ENCODE results near the gene KRT4. TPM values are rescaled to one million over a fixed set of nuclear protein-coding genes. Genes with fewer than 3 reads are reported as not detected.

Gene KRT4
- total RNA-seq (2022; extraction: Qiagen RNA extraction), result 2.1 to 3.6 TPM (median 2.7 TPM) in 5 replicates

GRCh38 chr12:52813885-52814709 is at the start of gene KRT4:
Gene KRT4, minus strand, starts transcription at chr12:52814116. Its CDS starts 58 bp downstream, at chr12:52814058.

GRCh38 chr12:52848661-52849255 is 34.8 kb upstream of the KRT4 start, which contains the start of gene KRT78:
Gene KRT78, minus strand, starts transcription at chr12:52848994. Its CDS starts 64 bp downstream, at chr12:52848930.

GRCh38 chr12:52833922-52834726 is 20.2 kb upstream of the KRT4 start, which contains the start of gene KRT79:
Gene KRT79, minus strand, starts transcription at chr12:52834311. Its CDS starts 51 bp downstream, at chr12:52834260.

DNA sequence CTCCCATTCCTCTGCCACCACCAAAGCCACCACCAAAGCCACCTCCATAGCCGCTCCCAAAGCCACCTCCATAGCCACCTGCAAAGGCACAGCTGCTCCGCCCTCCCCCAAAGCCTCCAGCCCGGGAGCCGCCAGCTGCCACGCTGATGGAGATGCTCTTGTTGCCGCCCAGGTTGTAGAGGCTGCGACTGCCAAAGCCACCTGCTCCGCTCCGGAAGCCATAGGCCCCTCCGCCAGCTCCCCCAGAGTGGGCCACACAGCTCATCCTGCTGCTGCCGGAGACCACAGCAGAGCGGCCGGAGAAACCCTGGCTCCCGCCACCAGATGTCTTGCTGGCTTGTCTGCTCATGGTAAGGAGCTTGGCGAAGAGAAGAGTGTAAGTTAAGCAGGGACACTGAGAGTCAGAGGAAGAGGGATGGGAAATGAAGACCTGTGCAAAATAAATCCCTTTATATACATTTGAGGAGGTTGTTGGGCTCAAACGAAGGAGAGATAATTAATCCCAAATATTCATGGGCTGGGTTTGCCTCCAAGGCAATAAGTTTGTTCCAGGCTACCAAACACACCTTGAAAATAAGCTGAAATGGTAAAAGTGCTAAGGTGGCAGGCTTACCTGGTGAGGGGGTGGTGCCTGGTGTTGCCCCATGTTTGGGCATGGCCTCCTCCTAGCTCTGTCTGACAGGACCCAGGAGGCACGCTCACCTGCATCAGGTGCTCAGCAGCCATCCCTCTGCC is 18.1 kb downstream of the KRT4 start, which contains the start of gene KRT3:
Gene KRT3, minus strand, starts transcription at position 424 of the 735 bp plus-strand sequence. Its CDS starts 75 bp downstream, at position 349.

DNA sequence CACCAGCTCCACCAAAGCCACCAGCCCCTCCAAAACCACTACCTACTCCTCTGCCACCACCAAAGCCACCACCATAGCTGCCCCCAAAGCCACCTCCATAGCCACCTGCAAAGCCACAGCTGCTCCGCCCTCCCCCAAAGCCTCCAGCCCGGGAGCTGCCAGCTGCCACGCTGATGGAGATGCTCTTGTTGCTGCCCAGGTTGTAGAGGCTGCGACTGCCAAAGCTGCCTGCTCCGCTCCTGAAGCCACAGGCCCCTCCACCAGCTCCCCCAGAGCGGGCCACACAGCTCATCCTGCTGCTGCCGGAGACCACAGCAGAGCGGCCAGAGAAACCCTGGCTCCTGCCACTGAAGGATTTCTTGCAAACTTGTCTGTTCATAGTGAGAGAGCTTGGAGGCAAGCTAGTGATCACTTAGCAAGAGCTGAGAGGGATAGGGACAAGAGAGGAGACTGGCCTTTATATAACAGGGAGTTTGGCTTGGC is 37.0 kb downstream of the KRT4 start, which contains the start of gene KRT76:
Gene KRT76, minus strand, starts transcription at position 433 of the 483 bp plus-strand sequence. Its CDS starts 54 bp downstream, at position 379.

Other genes starting within 250 kb of the KRT4 start
- gene KRT74, start 240.3 kb downstream of the KRT4 start, total RNA-seq (2022; extraction: Qiagen RNA extraction), result 0.02 to 0.03 TPM in 2 of 5 replicates, not detected in the others
- gene KRT72, start 212.7 kb downstream of the KRT4 start, total RNA-seq (2022; extraction: Qiagen RNA extraction), result 0.05 TPM in 1 of 5 replicates, not detected in the others
- not detected in 5 replicates for gene KRT73, start 195.6 kb downstream of the KRT4 start, total RNA-seq (2022; extraction: Qiagen RNA extraction)
- 0.03 TPM in 1 of 5 replicates, not detected in the others for gene KRT2, start 161.9 kb downstream of the KRT4 start, total RNA-seq (2022; extraction: Qiagen RNA extraction)
- gene KRT1, start 133.7 kb downstream of the KRT4 start, total RNA-seq (2022; extraction: Qiagen RNA extraction), result not detected in 5 replicates
- not detected in 5 replicates for gene KRT77, start 110.6 kb downstream of the KRT4 start, total RNA-seq (2022; extraction: Qiagen RNA extraction)
- not detected in 5 replicates for gene KRT76, start 36.8 kb downstream of the KRT4 start, total RNA-seq (2022; extraction: Qiagen RNA extraction)
- 0.03 to 0.06 TPM in 2 of 5 replicates, not detected in the others for gene KRT3, start 18.0 kb downstream of the KRT4 start, total RNA-seq (2022; extraction: Qiagen RNA extraction)
- gene KRT79, start 20.2 kb upstream of the KRT4 start, total RNA-seq (2022; extraction: Qiagen RNA extraction), result 0.05 to 0.10 TPM (median 0.07 TPM) in 4 of 5 replicates, not detected in the other
- 0.04 to 0.13 TPM (median 0.07 TPM) in 5 replicates for gene KRT78, start 34.9 kb upstream of the KRT4 start, total RNA-seq (2022; extraction: Qiagen RNA extraction)
- gene KRT8, start 91.0 kb upstream of the KRT4 start, total RNA-seq (2022; extraction: Qiagen RNA extraction), result 4,552 to 5,559 TPM (median 5,427 TPM) in 5 replicates
- gene KRT18, start 135.0 kb upstream of the KRT4 start, total RNA-seq (2022; extraction: Qiagen RNA extraction), result 3,062 to 3,782 TPM (median 3,614 TPM) in 5 replicates
- gene EIF4B, start 192.3 kb upstream of the KRT4 start, total RNA-seq (2022; extraction: Qiagen RNA extraction), result 230 to 453 TPM (median 274 TPM) in 5 replicates
- 43.2 to 68.0 TPM (median 59.7 TPM) in 5 replicates for gene TNS2, start 235.9 kb upstream of the KRT4 start, total RNA-seq (2022; extraction: Qiagen RNA extraction)